ENCODE data around the gene SYNGR4. TPM values are rescaled to one million over a fixed set of nuclear protein-coding genes. Genes with fewer than 3 reads are reported as not detected.

The SYNGR4 gene
- total RNA-seq, 2 donors from 2014 or later = not detected

DNA sequence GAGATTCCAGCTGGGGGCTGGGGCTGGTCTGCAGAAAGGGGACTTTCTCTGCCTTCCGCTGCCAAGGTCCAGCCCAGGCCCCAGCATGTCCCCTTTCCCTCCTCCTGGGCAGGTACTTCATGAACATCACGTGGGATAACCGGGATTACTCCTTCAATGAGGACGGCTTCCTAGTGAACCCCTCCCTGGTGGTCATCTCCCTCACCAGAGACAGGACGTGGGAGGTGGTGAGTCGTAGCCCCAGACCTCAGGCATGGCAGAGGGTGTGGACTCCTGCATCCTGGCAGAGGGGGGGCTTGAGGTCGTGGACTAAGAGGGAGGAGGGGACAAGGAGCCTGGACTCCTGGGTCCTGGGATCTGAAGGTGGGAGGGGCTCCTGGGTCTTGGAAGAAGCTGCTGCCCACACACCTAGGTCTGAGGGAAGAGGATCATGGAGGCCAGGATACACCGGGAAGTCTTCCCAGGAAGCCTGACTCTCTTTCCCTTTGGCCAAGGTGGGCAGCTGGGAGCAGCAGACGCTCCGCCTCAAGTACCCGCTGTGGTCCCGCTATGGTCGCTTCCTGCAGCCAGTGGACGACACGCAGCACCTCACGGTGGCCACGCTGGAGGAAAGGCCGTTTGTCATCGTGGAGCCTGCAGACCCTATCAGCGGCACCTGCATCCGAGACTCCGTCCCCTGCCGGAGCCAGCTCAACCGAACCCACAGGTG lies 49.9 kb downstream of the SYNGR4 start:
- no peak for DNase-seq
- no peaks in the 10 kb centered on the region for H3K4me1 ChIP-seq
- intact Hi-C loops (cut with DNase I) = no loop called here
- no peak overlapping the region for H3K27ac ChIP-seq
- TF ChIP-seq, protein P1, sequence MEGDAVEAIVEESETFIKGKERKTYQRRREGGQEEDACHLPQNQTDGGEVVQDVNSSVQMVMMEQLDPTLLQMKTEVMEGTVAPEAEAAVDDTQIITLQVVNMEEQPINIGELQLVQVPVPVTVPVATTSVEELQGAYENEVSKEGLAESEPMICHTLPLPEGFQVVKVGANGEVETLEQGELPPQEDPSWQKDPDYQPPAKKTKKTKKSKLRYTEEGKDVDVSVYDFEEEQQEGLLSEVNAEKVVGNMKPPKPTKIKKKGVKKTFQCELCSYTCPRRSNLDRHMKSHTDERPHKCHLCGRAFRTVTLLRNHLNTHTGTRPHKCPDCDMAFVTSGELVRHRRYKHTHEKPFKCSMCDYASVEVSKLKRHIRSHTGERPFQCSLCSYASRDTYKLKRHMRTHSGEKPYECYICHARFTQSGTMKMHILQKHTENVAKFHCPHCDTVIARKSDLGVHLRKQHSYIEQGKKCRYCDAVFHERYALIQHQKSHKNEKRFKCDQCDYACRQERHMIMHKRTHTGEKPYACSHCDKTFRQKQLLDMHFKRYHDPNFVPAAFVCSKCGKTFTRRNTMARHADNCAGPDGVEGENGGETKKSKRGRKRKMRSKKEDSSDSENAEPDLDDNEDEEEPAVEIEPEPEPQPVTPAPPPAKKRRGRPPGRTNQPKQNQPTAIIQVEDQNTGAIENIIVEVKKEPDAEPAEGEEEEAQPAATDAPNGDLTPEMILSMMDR (IDR thresholded peaks at IDR 0.05) = no peak
- no peak overlapping the region for H3K9ac ChIP-seq (ENCODE audit: low read depth in 2 of 2, low read length in 2 of 2)
- no peaks in the 10 kb centered on the region for H3K36me3 ChIP-seq
- peaks cover 6% of the 10 kb centered on the region for H3K27me3 ChIP-seq
- H3K4me3 ChIP-seq = no peak overlapping the region
- no peaks in the 10 kb centered on the region for H3K9me3 ChIP-seq

DNA sequence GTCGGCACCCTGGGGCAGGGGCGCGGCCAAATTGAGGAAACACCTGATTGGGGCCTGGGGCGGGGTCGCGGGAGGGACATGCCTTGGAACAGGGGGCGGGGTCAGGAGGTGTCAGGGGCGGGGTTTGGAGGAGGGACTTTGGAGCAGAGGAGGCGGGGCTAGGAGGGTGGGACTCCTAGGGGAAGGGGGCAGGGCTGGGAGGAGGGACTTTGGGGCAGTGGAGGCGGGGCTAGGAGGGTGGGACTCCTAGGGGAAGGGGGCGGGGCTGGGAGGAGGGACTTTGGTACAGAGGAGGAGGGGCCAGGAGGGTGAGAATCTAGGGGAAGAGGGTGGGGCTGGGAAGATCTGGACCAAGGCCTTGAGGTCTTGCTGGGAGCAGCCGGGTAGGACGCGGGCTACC lies 51.2 kb downstream of the SYNGR4 start:
- Histone ChIP-seq H3K9ac (ENCODE audit: low read depth in 2 of 2, low read length in 2 of 2) (no peak overlapping the region), H3K27ac (no peak overlapping the region), H3K27me3 (peaks cover 6% of the 10 kb centered on the region), H3K4me1 (no peaks in the 10 kb centered on the region), H3K9me3 (no peaks in the 10 kb centered on the region), H3K4me3 (peak overlapping the region; percentile 14), H3K36me3 (no peaks in the 10 kb centered on the region)
- TF ChIP-seq, protein P1 (IDR thresholded peaks at IDR 0.05) = no peak
- intact Hi-C loops (cut with DNase I) = no loop called here
- DNase-seq = peak; percentile 95

DNA sequence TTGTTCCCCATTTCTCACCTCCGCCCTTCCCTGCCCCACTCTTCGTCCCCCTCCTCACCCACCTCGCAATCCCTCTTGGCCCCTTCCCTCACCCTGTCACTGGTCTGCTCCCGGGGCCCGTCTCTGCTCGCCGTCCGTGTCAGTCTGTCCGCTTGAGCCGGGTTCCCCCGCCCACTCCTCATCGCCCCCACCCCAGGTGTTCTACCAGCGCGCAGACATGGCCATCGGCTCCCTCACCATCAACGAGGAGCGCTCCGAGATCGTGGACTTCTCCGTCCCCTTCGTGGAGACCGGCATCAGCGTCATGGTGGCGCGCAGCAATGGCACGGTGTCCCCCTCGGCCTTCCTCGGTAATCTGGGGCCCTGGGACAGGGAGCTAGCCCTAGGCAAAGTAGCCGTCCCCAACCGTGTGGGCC lies 51.6 kb downstream of the SYNGR4 start:
- DNase-seq = no peak
- intact Hi-C loops (cut with DNase I) = no loop called here
- no peaks in the 10 kb centered on the region for H3K36me3 ChIP-seq
- no peaks in the 10 kb centered on the region for H3K9me3 ChIP-seq
- H3K4me3 ChIP-seq = peak overlapping the region; percentile 9
- H3K27me3 ChIP-seq = peaks cover 6% of the 10 kb centered on the region
- H3K9ac ChIP-seq (ENCODE audit: low read depth in 2 of 2, low read length in 2 of 2) = no peak overlapping the region
- H3K27ac ChIP-seq = no peak overlapping the region
- TF ChIP-seq, protein P1 (IDR thresholded peaks at IDR 0.05) = no peak
- no peaks in the 10 kb centered on the region for H3K4me1 ChIP-seq

DNA sequence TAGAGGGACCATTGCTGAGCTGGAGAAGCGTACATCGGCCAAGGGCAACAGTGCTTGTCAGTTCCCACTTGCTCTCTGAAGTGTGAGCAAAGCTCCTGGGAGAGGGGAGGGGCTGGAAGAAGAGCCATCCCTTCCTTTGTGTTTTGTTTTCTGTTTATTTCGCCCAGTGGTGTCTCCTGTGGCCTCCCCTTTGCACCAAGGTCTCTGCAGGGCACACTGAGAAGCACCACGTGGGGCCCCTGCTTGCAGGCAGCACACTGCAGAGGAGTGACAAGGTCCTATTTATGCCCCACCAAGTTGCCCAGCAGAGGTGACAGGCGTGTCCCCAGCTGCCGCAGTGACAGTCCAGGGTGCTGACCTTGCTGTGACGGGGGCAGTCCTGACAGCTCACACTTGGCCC lies 53.3 kb downstream of the SYNGR4 start:
- no peak overlapping the region for H3K4me3 ChIP-seq
- intact Hi-C loops (cut with DNase I) = no loop called here
- peaks cover 6% of the 10 kb centered on the region for H3K27me3 ChIP-seq
- no peak for DNase-seq
- TF ChIP-seq, protein P1 (IDR thresholded peaks at IDR 0.05) = no peak
- H3K27ac ChIP-seq = no peak overlapping the region
- H3K36me3 ChIP-seq = no peaks in the 10 kb centered on the region
- no peaks in the 10 kb centered on the region for H3K4me1 ChIP-seq
- H3K9ac ChIP-seq (ENCODE audit: low read depth in 2 of 2, low read length in 2 of 2) = no peak overlapping the region
- no peaks in the 10 kb centered on the region for H3K9me3 ChIP-seq

DNA sequence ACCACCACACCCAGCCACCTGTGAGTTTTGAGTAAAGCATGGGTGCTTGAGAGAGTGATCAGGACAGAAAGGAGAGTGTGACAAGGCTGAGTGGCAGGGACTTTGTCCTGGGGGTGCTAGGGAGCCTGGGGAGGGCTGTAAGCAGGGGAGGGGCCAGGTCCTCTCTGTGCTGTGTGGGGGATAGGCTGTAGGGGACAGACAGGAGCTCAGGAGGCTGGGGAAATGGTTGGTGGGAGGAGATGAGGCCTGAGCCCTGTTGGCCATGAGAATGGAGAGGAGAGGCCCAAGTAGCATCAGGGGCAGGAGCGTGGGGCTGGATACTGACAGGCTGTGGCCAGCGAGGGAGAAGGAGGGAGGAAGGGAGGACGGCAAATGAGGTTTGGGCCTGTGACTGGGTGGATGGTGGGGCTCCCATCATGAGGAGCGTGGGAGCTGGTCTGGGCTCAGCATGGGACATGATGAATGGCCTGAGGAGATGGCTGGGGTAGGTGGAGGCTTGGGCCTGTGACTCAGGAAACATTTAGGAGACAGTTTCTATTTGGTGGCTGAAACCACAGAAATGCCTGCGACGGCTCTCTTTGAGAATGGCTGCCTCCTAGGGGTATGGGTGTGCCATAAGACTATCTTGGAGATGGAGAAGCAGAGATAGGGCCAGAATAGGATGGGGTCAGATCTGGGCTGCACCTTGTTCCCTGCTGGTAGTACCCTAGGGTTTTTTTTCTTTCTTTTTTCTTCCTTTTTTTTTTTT lies 54.3 kb downstream of the SYNGR4 start:
- TF ChIP-seq, protein P1 (IDR thresholded peaks at IDR 0.05) = no peak
- H3K9ac ChIP-seq (ENCODE audit: low read depth in 2 of 2, low read length in 2 of 2) = no peak overlapping the region
- no peaks in the 10 kb centered on the region for H3K9me3 ChIP-seq
- no peak for DNase-seq
- intact Hi-C loops (cut with DNase I) = no loop called here
- H3K27me3 ChIP-seq = peaks cover 6% of the 10 kb centered on the region
- no peak overlapping the region for H3K27ac ChIP-seq
- H3K4me1 ChIP-seq = no peaks in the 10 kb centered on the region
- no peaks in the 10 kb centered on the region for H3K36me3 ChIP-seq
- no peak overlapping the region for H3K4me3 ChIP-seq

All from colonic mucosa (tissue), 4 donors.